Stimulated activated CD4-positive, alpha-beta T cell treated with anti-CD3 and anti-CD28 coated beads, Interleukin-4, amount 100 ng/mL, for 48 hours (primary cell): ENCODE measurements around the gene PCDHA1.

ENCODE experiments used
- DNase-seq, 2 donors: peaks; one replicate each; pipeline ENCODE4 v3.0.0-alpha.2; 2020; ENCODE audit warnings: low read depth in 2 of 2

The PCDHA1 gene

DNA sequence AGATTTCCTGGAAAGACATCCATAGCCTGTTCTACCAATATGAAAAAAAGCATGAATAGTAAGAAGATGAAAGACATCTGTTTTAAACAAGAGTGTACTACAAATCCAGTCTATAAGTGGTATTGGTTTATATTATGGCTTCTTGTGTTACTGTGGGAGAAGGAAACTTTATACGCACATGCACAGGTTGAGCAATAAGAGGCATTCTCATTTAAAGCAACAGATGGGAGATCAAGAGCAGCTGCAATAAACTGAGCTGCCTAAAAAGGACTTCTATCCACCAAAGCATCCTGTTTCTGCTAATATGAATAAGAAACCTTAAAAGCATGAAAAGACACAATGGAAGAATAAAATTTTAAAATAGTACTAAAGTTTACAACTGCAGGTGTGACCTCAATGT is 256.6 kb downstream of the PCDHA1 start:
- no peak for DNase-seq

GRCh38 chr5:141050622-141051520 is 264.9 kb downstream of the PCDHA1 start, which contains the start of gene PCDHB1:
TSS of gene PCDHB1 (plus strand) at chr5:141051374. CDS start at chr5:141051471, 97 bp downstream.
- DNase-seq = no peak

DNA sequence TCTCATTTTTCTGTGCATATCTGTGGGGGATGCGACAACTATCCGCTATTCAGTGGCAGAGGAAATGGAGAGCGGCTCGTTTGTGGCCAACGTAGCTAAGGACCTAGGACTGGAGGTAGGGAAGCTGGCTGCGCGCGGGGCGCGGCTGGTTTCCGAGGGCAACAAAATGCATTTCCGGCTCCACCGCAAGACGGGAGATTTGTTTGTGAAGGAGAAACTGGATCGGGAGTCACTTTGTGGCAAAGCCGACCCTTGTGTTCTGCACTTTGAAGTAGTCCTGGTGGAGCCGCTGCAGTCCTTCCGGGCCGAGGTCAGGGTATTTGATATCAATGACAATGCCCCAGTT is 265.6 kb downstream of the PCDHA1 start:
- no peak for DNase-seq
